HepG2 (cell line): Measurements from ENCODE around the gene USP2. TPM values are rescaled to one million over a fixed set of nuclear protein-coding genes. Genes with fewer than 3 reads are reported as not detected.

Source experiments
- BRD4 ChIP-seq: sonication (generic); formaldehyde crosslinking; IDR thresholded peaks from 2 replicates; pipeline ENCODE4 v1.4.0; 2020; ENCODE audit warnings: missing genetic modification reagents
- KMT2A ChIP-seq: sonication (generic); formaldehyde crosslinking; IDR thresholded peaks from 2 replicates; pipeline ENCODE4 v1.4.0; 2020; ENCODE audit warnings: missing genetic modification reagents
- MED13 ChIP-seq: sonication (generic); formaldehyde crosslinking; IDR thresholded peaks from 2 replicates; pipeline ENCODE4 v1.5.0; 2020; ENCODE audit warnings: missing genetic modification reagents
- NFATC3 ChIP-seq: sonication (generic); formaldehyde crosslinking; IDR thresholded peaks from 2 replicates; pipeline ENCODE4 v1.5.1; 2020; ENCODE audit warnings: mild to moderate bottlenecking, missing genetic modification reagents
- ZNF292 ChIP-seq: sonication (generic); formaldehyde crosslinking; IDR thresholded peaks from 2 replicates; pipeline ENCODE4 v1.8.1; 2022; ENCODE audit warnings: mild to moderate bottlenecking, low read depth, missing genetic modification reagents, borderline replicate concordance
- polyA plus RNA-seq, 8 experiments: library from polyadenylated mRNA; depleted of rRNA in 3 of 8; stranded (reverse) in 7 of 8; unstranded in 1 of 8; fragments of >200 nt; fragmentation: Illumina TruSeq in 4 of 8; extraction: Trizol in 4 of 8; gene quantifications; 2 replicates each; pipeline versions ENCODE4 v1.2.1 to v1.2.3, GENCODE V29; 2011 to 2016; ENCODE audit warnings: low read depth in 4 of 8, missing spikeins in 1 of 8, mixed read lengths in 1 of 8; ENCODE audit not compliant: insufficient read depth in 1 of 8
- total RNA-seq, 5 experiments: library from RNA; depleted of rRNA; stranded (reverse); fragments of >200 nt; fragmentation: Illumina TruSeq; extraction: Trizol; gene quantifications; 2 replicates each; pipeline ENCODE4 v1.2.3, GENCODE V29; 2016; ENCODE audit warnings: low read depth in 1 of 5
- TF ChIP-seq, protein P1 (sequence below): sonication (generic); formaldehyde crosslinking; IDR thresholded peaks from 2 replicates; pipeline ENCODE4 v1.4.0; 2020; ENCODE audit warnings: mild to moderate bottlenecking, missing genetic modification reagents
- TF ChIP-seq, protein P2 (sequence below): sonication (generic); formaldehyde crosslinking; IDR thresholded peaks from 2 replicates; pipeline ENCODE4 v1.4.0; 2020; ENCODE audit warnings: missing genetic modification reagents, borderline replicate concordance
- TF ChIP-seq, protein P3 (sequence below): sonication (generic); formaldehyde crosslinking; IDR thresholded peaks from 2 replicates; pipeline ENCODE4 v1.4.0; 2020; ENCODE audit warnings: missing genetic modification reagents
- TF ChIP-seq, protein P4 (sequence below): sonication (generic); formaldehyde crosslinking; IDR thresholded peaks from 2 replicates; pipeline ENCODE4 v1.5.0; 2020; ENCODE audit warnings: mild to moderate bottlenecking, missing genetic modification reagents, moderate library complexity

USP2 gene
- total and polyA plus RNA-seq, 2 of the 13 experiments (the other 11 are each of a cell fraction or from before 2014, with no cell fraction given): 2.5 to 6.0 TPM

DNA sequence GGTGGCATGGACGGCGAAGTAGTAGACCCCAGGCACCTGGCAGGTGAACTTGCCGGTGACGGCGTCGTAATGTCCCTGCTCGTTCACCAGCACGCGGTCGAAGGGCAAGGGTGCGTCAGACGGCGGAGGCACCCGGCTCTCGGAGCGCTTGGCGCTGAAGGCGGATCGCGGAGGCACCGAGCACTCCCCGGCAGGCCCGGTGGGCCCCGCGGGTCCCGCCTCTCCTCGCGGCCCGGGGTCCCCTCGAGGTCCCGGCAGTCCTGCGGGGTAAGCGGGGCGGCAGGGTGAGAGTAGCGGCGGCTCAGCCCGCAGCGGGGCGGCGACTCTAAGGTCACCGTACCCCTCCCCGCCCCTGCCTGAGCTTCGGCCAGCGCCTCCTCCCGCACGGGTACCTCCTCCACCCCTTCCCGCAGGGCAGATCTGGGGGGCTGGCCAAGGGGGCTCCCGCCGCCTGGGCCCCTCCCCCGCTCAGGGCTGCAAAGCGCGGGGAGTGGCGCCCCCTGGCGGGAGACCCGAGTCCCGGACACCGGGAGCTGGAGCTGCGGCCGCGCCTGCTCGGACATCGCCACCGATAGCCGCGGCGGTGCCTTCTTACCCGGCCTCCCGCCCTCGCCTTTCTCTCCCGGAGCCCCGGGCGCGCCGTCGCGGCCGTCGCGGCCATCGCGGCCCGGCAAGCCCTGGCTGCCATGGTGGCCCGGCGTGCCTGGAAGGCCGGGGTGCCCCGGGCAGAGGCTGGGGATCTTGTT is 41.7 kb downstream of the USP2 start (continued):
- TF ChIP-seq, protein P1, sequence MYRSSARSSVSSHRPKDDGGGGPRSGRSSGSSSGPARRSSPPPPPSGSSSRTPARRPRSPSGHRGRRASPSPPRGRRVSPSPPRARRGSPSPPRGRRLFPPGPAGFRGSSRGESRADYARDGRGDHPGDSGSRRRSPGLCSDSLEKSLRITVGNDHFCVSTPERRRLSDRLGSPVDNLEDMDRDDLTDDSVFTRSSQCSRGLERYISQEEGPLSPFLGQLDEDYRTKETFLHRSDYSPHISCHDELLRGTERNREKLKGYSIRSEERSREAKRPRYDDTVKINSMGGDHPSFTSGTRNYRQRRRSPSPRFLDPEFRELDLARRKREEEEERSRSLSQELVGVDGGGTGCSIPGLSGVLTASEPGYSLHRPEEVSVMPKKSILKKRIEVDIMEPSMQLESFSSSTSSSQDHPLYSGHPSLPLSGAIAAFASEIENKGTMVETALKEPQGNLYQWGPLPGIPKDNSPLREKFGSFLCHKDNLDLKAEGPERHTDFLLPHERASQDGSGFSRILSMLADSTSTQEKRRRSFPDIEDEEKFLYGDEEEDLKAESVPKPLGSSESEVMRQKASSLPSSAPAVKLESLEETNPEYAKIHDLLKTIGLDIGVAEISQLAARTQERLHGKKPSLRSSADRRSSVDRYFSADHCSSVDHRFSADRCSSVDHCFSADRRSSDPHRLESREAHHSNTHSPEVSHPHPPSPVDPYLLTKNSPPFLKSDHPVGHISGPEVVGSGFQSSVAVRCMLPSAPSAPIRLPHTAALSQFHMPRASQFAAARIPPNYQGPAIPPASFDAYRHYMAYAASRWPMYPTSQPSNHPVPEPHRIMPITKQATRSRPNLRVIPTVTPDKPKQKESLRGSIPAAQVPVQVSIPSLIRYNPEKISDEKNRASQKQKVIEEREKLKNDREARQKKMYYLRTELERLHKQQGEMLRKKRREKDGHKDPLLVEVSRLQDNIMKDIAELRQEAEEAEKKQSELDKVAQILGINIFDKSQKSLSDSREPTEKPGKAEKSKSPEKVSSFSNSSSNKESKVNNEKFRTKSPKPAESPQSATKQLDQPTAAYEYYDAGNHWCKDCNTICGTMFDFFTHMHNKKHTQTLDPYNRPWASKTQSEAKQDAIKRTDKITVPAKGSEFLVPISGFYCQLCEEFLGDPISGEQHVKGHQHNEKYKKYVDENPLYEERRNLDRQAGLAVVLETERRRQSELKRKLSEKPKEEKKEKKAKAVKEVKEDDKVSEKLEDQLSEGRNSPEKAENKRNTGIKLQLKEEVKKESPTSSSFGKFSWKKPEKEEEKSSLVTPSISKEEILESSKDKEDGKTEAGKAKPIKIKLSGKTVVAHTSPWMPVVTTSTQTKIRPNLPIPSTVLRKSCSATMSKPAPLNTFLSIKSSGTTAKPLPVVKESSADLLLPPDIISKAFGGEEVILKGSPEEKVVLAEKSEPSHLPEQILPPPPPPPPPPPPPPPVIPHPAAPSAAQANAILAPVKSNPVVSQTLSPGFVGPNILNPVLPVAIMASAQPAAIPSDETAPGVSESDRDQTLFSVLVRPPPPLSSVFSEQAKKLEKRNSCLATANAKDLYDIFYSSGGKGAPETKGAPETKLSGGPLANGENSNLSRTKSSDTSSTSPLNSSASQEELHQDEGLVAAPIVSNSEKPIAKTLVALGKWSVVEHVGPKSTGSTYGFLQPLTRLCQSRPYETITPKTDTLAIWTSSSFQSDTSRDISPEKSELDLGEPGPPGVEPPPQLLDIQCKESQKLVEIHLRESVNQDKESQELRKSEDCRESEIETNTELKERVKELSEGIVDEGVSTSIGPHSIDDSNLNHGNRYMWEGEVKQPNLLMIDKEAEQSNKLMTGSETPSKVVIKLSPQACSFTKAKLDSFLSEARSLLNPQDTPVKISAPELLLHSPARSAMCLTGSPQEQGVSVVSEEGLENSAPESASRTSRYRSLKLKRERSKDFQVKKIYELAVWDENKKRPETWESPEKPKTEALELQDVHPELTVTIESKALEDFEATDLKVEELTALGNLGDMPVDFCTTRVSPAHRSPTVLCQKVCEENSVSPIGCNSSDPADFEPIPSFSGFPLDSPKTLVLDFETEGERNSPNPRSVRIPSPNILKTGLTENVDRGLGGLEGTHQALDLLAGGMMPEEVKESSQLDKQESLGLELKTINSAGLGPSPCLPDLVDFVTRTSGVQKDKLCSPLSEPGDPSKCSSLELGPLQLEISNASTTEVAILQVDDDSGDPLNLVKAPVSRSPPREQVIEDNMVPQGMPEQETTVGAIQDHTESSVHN: no peak
- TF ChIP-seq, protein P2, sequence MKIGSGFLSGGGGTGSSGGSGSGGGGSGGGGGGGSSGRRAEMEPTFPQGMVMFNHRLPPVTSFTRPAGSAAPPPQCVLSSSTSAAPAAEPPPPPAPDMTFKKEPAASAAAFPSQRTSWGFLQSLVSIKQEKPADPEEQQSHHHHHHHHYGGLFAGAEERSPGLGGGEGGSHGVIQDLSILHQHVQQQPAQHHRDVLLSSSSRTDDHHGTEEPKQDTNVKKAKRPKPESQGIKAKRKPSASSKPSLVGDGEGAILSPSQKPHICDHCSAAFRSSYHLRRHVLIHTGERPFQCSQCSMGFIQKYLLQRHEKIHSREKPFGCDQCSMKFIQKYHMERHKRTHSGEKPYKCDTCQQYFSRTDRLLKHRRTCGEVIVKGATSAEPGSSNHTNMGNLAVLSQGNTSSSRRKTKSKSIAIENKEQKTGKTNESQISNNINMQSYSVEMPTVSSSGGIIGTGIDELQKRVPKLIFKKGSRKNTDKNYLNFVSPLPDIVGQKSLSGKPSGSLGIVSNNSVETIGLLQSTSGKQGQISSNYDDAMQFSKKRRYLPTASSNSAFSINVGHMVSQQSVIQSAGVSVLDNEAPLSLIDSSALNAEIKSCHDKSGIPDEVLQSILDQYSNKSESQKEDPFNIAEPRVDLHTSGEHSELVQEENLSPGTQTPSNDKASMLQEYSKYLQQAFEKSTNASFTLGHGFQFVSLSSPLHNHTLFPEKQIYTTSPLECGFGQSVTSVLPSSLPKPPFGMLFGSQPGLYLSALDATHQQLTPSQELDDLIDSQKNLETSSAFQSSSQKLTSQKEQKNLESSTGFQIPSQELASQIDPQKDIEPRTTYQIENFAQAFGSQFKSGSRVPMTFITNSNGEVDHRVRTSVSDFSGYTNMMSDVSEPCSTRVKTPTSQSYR: peak; percentile 85
- TF ChIP-seq KMT2A (CRISPR knock-in tag) (peak; percentile 36; the same call in 1 of the 2 replicates), MED13 (CRISPR knock-in tag) (no peak), NFATC3 (CRISPR knock-in tag) (no peak), BRD4 (no peak), ZNF292 (no peak)
- TF ChIP-seq, protein P3, sequence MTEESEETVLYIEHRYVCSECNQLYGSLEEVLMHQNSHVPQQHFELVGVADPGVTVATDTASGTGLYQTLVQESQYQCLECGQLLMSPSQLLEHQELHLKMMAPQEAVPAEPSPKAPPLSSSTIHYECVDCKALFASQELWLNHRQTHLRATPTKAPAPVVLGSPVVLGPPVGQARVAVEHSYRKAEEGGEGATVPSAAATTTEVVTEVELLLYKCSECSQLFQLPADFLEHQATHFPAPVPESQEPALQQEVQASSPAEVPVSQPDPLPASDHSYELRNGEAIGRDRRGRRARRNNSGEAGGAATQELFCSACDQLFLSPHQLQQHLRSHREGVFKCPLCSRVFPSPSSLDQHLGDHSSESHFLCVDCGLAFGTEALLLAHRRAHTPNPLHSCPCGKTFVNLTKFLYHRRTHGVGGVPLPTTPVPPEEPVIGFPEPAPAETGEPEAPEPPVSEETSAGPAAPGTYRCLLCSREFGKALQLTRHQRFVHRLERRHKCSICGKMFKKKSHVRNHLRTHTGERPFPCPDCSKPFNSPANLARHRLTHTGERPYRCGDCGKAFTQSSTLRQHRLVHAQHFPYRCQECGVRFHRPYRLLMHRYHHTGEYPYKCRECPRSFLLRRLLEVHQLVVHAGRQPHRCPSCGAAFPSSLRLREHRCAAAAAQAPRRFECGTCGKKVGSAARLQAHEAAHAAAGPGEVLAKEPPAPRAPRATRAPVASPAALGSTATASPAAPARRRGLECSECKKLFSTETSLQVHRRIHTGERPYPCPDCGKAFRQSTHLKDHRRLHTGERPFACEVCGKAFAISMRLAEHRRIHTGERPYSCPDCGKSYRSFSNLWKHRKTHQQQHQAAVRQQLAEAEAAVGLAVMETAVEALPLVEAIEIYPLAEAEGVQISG: peak; percentile 49; the same call in 1 of the 2 replicates
- TF ChIP-seq, protein P4, sequence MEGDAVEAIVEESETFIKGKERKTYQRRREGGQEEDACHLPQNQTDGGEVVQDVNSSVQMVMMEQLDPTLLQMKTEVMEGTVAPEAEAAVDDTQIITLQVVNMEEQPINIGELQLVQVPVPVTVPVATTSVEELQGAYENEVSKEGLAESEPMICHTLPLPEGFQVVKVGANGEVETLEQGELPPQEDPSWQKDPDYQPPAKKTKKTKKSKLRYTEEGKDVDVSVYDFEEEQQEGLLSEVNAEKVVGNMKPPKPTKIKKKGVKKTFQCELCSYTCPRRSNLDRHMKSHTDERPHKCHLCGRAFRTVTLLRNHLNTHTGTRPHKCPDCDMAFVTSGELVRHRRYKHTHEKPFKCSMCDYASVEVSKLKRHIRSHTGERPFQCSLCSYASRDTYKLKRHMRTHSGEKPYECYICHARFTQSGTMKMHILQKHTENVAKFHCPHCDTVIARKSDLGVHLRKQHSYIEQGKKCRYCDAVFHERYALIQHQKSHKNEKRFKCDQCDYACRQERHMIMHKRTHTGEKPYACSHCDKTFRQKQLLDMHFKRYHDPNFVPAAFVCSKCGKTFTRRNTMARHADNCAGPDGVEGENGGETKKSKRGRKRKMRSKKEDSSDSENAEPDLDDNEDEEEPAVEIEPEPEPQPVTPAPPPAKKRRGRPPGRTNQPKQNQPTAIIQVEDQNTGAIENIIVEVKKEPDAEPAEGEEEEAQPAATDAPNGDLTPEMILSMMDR (CRISPR knock-in tag): peak; percentile 81
